ENCODE data around the gene MBD5. TPM values are rescaled to one million over a fixed set of nuclear protein-coding genes. Genes with fewer than 3 reads are reported as not detected.

Gene MBD5
- total RNA-seq, 1 donor from 2014 or later, result 13.2 TPM

- DNase-seq (ENCODE audit: low read depth), result peak; percentile 45
Observed at GRCh38 chr2:148300544-148300943, 279.7 kb downstream of the MBD5 start.

DNA sequence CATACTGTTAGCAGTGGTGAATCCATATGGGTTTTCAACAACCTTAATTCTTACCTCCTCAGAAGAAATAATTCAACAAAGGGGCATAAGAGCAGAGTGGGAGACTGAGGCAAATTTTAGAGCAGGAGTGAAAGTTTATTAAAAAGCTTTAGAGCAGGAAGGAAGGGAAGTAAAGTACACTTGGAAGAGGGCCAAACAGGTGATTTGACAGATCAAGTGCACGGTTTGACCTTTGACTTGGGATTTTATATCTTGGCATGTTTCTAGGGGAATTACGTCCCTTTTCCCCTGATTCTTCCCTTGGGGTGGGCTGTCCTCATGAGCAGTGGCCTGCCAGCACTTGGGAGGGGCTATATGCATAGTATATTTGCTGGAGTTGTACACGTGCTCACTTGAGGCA, 280.5 kb downstream of the MBD5 start:
- DNase-seq (ENCODE audit: low read depth), result no peak

- no peak for DNase-seq (ENCODE audit: low read depth)
Observed at GRCh38 chr2:148302526-148302925, 281.6 kb downstream of the MBD5 start.

DNA sequence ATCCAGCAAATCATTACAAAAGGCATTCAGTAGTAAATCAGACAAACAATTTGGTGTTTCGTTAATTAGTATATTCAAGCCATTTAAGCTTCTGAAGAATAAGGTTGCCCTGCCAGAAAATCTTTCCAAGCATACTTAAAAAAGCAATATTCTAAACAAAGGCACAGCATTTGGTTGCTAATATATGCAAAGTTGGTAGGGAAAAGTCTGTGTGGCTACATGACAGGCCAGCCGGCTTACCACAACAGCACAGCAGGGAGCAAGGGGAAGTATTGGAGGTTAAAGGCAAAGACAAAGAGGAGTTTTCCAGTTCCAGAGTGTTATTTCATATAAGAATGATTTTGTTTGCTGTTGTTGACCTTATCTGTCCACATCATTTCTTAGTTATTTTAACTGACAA, 282.3 kb downstream of the MBD5 start:
- DNase-seq (ENCODE audit: low read depth), result peak; percentile 32

DNA sequence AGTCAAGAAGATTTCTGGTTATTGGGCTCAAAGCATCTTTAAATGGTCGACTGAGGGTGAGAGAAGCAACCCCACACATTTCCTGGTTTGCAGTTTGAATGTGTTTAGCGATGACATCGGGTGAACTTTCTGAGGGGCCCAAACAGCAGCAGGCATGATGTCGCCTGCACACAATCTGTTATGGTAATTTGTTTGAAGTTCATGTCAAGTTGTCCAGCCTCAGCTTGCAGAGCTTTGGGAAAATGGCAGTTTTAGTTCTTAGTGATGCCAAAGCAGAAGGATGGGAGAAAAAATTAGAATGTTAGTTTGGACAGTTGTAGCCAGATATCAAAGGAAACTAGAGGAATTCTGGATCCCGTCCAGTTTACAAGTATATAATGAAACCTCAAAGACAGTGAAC, 284.6 kb downstream of the MBD5 start:
- DNase-seq (ENCODE audit: low read depth), result peak; percentile 18

GRCh38 chr2:148306027-148306426, 285.1 kb downstream of the MBD5 start:
- no peak for DNase-seq (ENCODE audit: low read depth)

DNA sequence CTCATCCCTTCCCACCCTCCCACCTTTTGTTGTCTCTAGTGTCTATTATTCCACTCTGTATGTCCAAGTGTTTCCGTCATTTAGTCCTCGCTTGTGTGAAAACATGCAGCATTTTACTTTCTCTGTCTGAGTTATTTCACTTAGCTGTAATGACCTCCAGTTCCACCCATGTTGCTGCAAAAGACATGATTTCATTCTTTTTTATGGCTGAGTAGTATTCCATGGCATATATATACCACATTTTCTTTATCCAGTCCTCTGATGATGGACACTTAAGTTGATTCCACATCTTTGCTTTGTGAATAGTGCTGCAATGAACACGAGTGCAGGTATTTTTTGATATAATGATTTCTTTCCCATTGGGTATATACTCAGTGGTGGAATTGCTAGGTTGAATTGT, 296.7 kb downstream of the MBD5 start:
- no peak for DNase-seq (ENCODE audit: low read depth)

GRCh38 chr2:148338541-148338940, 317.6 kb downstream of the MBD5 start:
- peak; percentile 44 for DNase-seq (ENCODE audit: low read depth)

DNA sequence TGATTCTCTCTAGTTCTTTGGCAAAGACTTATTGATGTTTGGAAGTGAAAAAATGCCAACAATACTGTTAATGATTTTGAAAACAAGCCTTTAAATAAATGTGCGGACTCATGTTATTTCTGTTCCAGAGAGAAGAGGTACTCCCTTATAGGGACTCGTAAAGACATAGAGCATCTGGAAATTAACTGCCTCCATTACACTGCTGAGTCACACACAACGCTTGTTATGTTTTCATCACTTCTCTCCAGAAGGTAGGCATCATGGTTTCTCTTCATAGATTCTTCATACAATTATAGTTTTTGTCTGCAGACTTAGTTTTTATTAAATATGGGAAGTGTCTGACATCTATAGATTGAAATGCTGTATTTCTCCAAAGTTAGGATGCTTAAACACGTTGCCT, 321.2 kb downstream of the MBD5 start:
- DNase-seq (ENCODE audit: low read depth), result no peak

GRCh38 chr2:148350199-148350598, 329.3 kb downstream of the MBD5 start:
- DNase-seq (ENCODE audit: low read depth), result no peak

DNA sequence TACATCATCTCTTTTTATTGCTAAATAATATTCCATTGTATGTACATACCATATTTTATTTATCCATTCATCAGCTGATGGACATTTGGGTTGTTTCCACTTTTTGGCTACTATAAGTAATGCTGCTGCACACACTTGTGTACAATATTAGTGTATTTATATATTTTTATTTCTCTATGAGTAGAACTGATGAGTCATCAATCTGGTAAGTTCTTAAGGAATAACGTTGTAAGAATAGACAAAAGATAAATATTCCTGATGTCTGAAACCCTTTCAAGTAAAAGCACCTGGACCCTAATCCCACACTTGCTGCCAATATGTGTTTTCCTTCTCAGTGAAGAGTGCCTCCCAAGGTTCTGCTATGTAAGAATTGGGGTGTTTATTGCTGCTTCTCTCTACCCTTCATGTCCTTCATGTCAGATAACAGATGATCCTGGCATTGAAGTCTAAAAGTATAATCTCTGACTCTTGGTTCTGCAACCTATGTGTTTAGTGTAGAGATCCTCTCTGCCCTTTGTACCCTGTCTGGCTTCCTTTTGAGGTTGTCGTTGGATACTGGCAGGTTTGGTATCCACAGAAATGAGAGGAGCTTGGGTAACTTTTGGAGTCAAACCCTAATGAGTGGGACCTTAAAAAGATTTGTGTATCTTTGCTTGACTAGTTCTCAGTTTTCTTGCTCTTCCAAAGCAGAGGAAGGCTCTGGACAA, 330.7 kb downstream of the MBD5 start:
- no peak for DNase-seq (ENCODE audit: low read depth)

- DNase-seq (ENCODE audit: low read depth), result no peak
Observed at GRCh38 chr2:148358375-148358774, 337.5 kb downstream of the MBD5 start.

GRCh38 chr2:148360662-148361061, 339.8 kb downstream of the MBD5 start:
- DNase-seq (ENCODE audit: low read depth), result no peak

DNA sequence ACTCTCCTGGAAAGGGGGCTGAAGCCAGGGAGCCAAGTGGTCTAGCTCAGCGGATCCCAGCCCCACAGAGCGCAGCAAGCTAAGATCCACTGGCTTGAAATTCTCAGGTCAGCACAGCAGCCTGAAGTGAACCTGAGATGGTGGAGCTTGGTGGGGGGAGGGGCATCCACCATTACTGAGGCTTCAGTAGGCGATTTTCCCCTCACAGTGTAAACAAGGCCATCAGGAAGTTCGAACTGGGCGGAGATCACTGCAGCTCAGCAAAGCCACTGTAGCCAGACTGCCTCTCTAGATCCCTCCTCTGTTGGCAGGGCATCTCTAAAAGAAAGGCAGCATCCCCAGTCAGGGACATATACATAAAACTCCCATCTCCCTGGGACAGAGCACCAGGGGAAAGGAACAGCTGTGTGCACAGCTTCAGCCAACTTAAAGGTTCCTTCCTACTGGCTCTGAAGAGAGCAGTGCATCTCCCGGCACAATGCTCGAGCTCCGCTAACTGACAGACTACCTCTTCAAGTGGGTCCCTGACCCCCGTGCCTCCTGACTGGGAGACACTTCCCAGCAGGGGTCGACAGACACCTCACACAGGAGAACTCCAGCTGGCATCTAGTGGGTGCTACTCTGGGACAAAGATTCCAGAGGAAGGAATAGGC, 341.4 kb downstream of the MBD5 start:
- no peak for DNase-seq (ENCODE audit: low read depth)

DNA sequence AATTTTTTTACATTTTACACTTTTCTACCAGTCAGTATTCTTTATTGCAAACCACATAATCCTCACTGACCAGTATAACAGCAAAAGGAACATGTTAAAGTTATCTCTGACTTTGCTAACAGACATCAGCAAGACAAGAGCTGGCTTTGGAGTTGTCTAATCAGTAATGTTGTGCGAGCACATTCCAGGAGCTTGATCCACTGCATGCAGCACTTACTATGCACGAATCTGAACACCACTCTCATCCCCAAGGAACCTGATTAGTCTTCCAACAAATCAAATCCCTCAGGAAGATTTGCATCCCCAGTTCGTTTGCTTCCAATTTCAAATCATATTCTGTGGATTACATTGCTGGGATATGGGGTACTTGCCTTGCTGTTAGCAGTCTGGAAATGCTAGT, 354.3 kb downstream of the MBD5 start:
- no peak for DNase-seq (ENCODE audit: low read depth)

DNA sequence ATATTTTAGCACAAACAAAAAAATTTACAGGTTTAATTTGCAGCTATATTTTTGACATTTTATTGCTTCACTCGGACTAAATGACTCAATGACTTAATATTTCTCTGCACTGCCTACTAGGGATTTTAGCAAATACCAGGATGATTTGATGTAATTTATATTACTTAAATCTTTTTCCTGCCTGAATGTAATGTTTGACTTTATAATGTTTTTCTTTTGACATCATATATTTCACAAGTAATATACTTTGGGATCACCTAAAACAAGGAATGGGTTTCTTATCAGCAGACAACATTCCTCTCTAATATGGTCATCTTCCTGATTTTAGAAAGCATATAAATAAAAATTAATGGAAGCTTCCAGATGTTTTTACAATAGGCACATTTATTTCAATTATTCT, 370.4 kb downstream of the MBD5 start:
- no peak for DNase-seq (ENCODE audit: low read depth)

GRCh38 chr2:148402786-148403185, 381.9 kb downstream of the MBD5 start:
- no peak for DNase-seq (ENCODE audit: low read depth)

- DNase-seq (ENCODE audit: low read depth), result no peak
Observed at GRCh38 chr2:148410899-148411298, 390.0 kb downstream of the MBD5 start.

GRCh38 chr2:148416248-148416647, 395.4 kb downstream of the MBD5 start:
- DNase-seq (ENCODE audit: low read depth), result no peak

DNA sequence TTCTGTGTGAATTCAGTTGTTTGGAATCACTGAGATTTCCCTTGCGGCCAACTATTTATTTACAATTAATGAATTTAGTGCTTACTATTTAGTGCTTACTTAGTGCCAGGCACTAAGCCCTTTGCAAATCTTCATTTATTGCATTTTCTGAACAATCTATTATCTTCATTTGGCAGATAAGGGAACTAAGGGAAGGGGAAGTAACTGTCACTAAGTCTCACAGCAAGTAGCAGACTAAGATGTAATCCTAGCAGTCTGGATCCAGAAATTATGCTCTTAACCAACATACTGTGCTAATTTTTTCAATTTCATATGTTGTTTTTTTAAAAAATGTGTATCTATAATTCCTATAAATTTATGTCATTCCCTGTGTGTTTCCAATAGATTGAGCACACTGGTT, 409.2 kb downstream of the MBD5 start:
- no peak for DNase-seq (ENCODE audit: low read depth)

DNA sequence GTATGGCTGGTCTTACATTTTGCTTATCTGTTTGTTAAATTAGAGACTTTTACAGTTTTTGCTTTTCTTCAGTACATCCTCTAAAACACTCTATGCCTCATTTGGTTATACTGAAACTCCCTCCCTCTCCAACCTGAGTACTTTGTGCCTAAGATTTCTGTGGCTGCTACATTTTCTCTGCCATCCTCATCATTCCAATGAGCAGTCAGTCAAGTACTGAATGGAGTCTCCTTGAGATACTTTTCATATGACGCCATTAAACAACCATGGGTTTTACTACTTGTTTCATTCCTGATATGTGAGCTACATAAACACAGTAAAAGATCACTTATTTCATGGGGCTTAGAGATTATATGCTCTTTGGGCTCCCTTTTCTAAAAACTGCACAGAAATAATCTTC, 427.0 kb downstream of the MBD5 start:
- DNase-seq (ENCODE audit: low read depth), result no peak

DNA sequence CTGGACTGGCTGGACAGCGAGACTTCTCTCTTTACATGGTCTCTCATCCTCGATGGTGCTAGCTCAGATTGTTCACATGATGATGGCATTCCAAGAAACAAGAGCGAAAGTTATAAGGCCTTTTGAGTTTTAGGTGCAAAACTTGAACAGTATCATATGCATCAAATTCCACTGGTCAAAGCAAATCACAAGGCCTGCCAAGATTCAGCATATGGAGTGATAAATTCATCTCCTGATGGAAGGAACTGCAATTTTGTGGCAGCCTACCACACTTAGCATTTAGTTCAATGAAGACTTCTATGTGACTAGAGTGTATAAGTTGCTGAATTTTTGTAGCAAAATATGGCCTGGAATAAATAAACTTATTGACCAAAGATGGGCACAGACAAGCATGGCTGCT, 429.6 kb downstream of the MBD5 start:
- DNase-seq (ENCODE audit: low read depth), result no peak

GRCh38 chr2:148451046-148451445, 430.2 kb downstream of the MBD5 start:
- DNase-seq (ENCODE audit: low read depth), result no peak
